HEK293T (cell line): ENCODE measurements around the gene CPAMD8.
"Not testable (repeated sequence)": the region's sequence is repeated elsewhere in the genome, so short reads cannot be mapped to it uniquely, and the experiment has no call there.

Experiments
- CTCF ChIA-PET: fragments of 350-600 bp; formaldehyde crosslinking; extraction: SDS; loops from one replicate; lab custom pipeline; 2021; ENCODE audit warnings: antibody characterized with exemption, inconsistent platforms; lab: Yijun Ruan, JAX
- POLR2A ChIA-PET: fragments of 350-600 bp; formaldehyde crosslinking; extraction: SDS; loops from one replicate; lab custom pipeline; 2020; ENCODE audit warnings: antibody characterized with exemption, inconsistent platforms; lab: Yijun Ruan, JAX
- DNase-seq: peaks from one replicate; pipeline ENCODE4 v3.0.0; 2012; ENCODE audit warnings: mixed read lengths; ENCODE audit errors: extremely low spot score
- ARNT ChIP-seq: fragments of 450-650 bp; IDR thresholded peaks from 2 replicates; pipeline ENCODE4 v1.6.1; 2017; ENCODE audit warnings: mild to moderate bottlenecking
- BHLHE40 ChIP-seq: fragments of 450-650 bp; IDR thresholded peaks from 2 replicates; pipeline ENCODE4 v1.6.1; 2016; ENCODE audit warnings: mild to moderate bottlenecking, moderate library complexity, borderline replicate concordance
- CTBP1 ChIP-seq: fragments of 450-650 bp; IDR thresholded peaks from 2 replicates; pipeline ENCODE4 v1.6.1; 2016; ENCODE audit warnings: borderline replicate concordance
- ELF4 ChIP-seq: fragments of 450-650 bp; IDR thresholded peaks from 2 replicates; pipeline ENCODE4 v1.6.1; 2017; ENCODE audit warnings: antibody characterized with exemption
- FOXA1 ChIP-seq: fragments of 450-650 bp; IDR thresholded peaks from 2 replicates; pipeline ENCODE4 v1.6.1; 2016; ENCODE audit warnings: mild to moderate bottlenecking
- FOXK2 ChIP-seq: fragments of 450-650 bp; IDR thresholded peaks from 2 replicates; pipeline ENCODE4 v1.6.1; 2016; ENCODE audit warnings: mild to moderate bottlenecking
- FOXM1 ChIP-seq: fragments of 450-650 bp; IDR thresholded peaks from 2 replicates; pipeline ENCODE4 v1.6.1; 2017; ENCODE audit warnings: mild to moderate bottlenecking, borderline replicate concordance
- HDGF ChIP-seq: fragments of 450-650 bp; IDR thresholded peaks from 2 replicates; pipeline ENCODE4 v1.6.1; 2017; ENCODE audit warnings: antibody characterized with exemption, borderline replicate concordance
- L3MBTL2 ChIP-seq: fragments of 450-650 bp; conservative IDR thresholded peaks from 2 replicates; pipeline ENCODE4 v1.6.1; 2016; ENCODE audit warnings: mild to moderate bottlenecking
- LEF1 ChIP-seq: fragments of 450-650 bp; IDR thresholded peaks from 2 replicates; pipeline ENCODE4 v1.6.1; 2017; ENCODE audit warnings: mild to moderate bottlenecking, borderline replicate concordance
- NFRKB ChIP-seq: fragments of 450-650 bp; IDR thresholded peaks from 2 replicates; pipeline ENCODE4 v1.6.1; 2016; ENCODE audit warnings: mild to moderate bottlenecking, moderate library complexity
- PKNOX1 ChIP-seq: fragments of 450-650 bp; IDR thresholded peaks from 2 replicates; pipeline ENCODE4 v1.6.1; 2016
- SP1 ChIP-seq: fragments of 450-650 bp; IDR thresholded peaks from 2 replicates; pipeline ENCODE4 v1.6.1; 2017
- SUZ12 ChIP-seq: fragments of 450-650 bp; IDR thresholded peaks from 2 replicates; pipeline ENCODE4 v1.6.1; 2016; ENCODE audit warnings: mild to moderate bottlenecking
- TARDBP ChIP-seq: fragments of 450-650 bp; IDR thresholded peaks from 2 replicates; pipeline ENCODE4 v1.6.1; 2016
- ZNF384 ChIP-seq: fragments of 450-650 bp; IDR thresholded peaks from 2 replicates; pipeline ENCODE4 v1.6.1; 2016

The CPAMD8 gene

GRCh38 chr19:16946951-16947940 is 79.4 kb downstream of the CPAMD8 start:
- ChIA-PET POLR2A (no interaction called here), CTCF (no interaction called here)
- no peak for DNase-seq

DNA sequence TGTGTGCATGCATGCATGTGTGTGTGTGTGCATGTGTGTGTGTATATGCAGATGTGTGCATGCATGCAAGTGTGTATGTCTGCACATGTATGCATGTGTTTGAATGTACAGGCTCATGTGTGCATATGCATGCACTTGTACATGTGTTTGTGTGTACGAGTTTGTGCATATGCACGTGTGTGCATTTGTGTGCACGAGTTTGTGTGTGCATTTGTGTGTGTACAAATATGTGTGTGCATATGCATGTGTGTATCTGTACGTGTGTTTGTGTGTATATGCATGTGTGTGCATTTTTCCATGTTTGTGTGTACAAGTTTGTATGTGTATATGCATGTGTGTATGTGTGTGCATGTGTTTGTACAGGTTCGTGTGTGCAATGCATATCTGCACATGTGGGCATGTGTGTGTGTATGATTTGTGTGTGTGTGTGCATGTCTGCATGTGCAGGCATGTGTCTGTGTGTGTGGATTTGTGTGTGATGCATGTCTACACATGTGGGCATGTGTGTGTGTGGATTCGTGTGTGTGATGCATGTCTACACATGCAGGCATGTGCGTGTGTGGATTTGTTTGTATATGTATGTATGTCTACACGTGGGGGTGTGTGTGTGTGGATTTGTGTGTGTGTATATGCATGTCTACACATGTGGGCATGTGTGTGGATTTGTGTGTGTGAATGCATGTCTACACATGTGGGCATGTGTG is 80.7 kb downstream of the CPAMD8 start:
- no peak for DNase-seq
- TF ChIP-seq BHLHE40 (no peak), SP1 (no peak)
- ChIA-PET CTCF (no interaction called here), POLR2A (no interaction called here)

More at GRCh38 chr19:16946951-16947940, 79.4 kb downstream of the CPAMD8 start:
- TF ChIP-seq PKNOX1 (no peak), SP1 (no peak), TARDBP (no peak), ARNT (no peak), L3MBTL2 (no peak), ELF4 (no peak), FOXA1 (no peak), BHLHE40 (no peak), CTBP1 (no peak)

DNA sequence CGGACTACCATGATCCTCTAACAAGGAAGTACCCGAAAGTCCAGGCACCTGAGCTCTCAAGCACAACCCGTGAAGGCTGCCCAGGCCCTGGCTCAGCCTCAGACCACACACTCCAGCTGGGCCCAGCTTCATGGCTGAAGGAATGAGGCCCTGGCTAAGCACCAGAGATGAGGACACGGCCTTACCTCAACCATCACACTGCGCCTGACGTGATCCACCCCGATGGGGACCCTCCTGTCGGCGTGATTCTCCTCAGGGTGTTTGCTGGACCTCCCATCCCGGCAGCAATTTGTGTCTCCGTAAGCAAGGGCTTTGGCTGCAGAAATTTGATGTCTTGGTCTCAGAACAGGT is 81.3 kb downstream of the CPAMD8 start:
- no peak for DNase-seq
- ChIA-PET CTCF (no interaction called here), POLR2A (no interaction called here)
- TF ChIP-seq CTBP1 = no peak
- TF ChIP-seq HDGF = no peak
- no peak for TF ChIP-seq BHLHE40
- TF ChIP-seq FOXM1 = no peak
- no peak for TF ChIP-seq SP1
- TF ChIP-seq ELF4 = no peak
- no peak for TF ChIP-seq TARDBP
- no peak for TF ChIP-seq PKNOX1
- TF ChIP-seq FOXA1 = no peak
- TF ChIP-seq ZNF384 = no peak
- no peak for TF ChIP-seq ARNT
- no peak for TF ChIP-seq SUZ12
- no peak for TF ChIP-seq FOXK2

DNA sequence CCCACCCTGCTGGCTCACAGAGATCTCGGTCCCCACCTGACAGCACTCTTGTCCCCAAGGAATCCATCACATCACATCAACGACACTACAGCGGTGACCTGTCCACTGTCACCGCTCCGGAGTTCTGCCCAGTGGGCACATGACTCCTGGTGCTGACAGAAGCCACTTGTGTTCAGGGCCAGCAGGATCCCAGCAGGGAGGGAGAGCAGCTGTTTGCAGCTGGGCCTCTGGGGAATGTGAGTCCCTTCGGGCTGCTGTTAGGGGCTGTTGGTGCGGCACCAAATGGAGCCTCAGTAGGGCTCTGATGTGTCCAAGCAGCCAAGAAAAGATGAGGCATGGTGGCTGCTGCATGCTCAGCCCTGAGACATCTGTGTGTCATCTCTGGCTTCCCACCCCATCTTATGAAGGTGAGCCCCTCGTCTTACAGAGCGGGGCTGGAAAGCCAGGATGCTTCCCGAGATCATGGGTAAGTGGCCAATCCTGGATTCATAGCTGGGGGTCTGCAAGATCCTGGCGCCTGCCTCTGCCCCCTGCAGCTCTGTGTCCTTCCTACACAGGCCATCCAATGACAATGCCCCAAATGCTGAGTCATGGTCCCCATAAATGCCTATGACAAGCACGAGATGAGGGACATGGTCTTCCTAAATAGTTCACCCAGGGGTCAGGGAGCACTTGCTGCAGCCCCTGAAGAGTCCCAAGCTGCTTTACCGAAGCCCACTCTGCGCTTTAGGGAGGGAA is 81.8 kb downstream of the CPAMD8 start:
- ChIA-PET POLR2A (no interaction called here), CTCF (no interaction called here)
- no peak for TF ChIP-seq NFRKB
- no peak for TF ChIP-seq CTBP1
- no peak for TF ChIP-seq ZNF384
- no peak for TF ChIP-seq LEF1
- TF ChIP-seq FOXK2 = no peak
- TF ChIP-seq PKNOX1 = no peak
- TF ChIP-seq TARDBP = no peak
- TF ChIP-seq SP1 = no peak
- no peak for TF ChIP-seq HDGF
- TF ChIP-seq ARNT = no peak
- no peak for DNase-seq

- ChIA-PET POLR2A (no interaction called here), CTCF (no interaction called here)
- no peak for TF ChIP-seq ARNT
- no peak for TF ChIP-seq ELF4
- TF ChIP-seq HDGF = no peak
- TF ChIP-seq FOXM1 = no peak
- TF ChIP-seq LEF1 = no peak
- TF ChIP-seq CTBP1 = no peak
- no peak for TF ChIP-seq NFRKB
- TF ChIP-seq BHLHE40 = no peak
- TF ChIP-seq PKNOX1 = no peak
- no peak for TF ChIP-seq FOXK2
- TF ChIP-seq SP1 = no peak
- TF ChIP-seq SUZ12 = no peak
- TF ChIP-seq L3MBTL2 = no peak
- no peak for DNase-seq
Observed at GRCh38 chr19:16943942-16944625, 82.5 kb downstream of the CPAMD8 start.

DNA sequence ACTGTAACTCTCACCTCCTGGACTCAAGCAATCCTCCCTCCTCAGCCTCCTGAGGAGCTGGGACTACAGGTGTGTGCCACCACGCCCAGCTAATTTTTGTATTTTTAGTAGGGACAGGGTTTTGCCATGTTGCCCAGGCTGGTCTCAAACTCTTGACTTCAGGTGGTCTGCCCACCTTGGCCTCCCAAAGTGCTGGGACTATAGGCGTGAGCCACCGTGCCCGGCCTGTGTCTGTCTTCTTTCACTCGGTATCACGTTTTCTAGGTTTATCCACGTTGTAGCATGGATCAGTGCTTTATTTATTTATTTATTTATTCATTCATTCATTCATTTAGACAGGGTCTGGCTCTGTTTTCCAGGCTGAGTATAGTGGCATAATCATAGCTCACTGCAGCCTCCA is 83.5 kb downstream of the CPAMD8 start:
- POLR2A ChIA-PET, DNase-seq, CTCF ChIA-PET: not testable (repeated sequence)
